CD1c-positive myeloid dendritic cell (primary cell): ENCODE measurements around the gene ATOH8.

Source experiments
- DNase-seq: peaks from one replicate; pipeline ENCODE4 v3.0.0-alpha.2; 2016; ENCODE audit errors: extremely low spot score

The ATOH8 gene

GRCh38 chr2:85786865-85787264, 33.1 kb downstream of the ATOH8 start:
- DNase-seq, result no peak

- DNase-seq, result no peak
Measured at GRCh38 chr2:85787282-85787980, 33.6 kb downstream of the ATOH8 start.

GRCh38 chr2:85787981-85788340, 34.2 kb downstream of the ATOH8 start:
- no peak for DNase-seq

- DNase-seq, result no peak
Measured at GRCh38 chr2:85788603-85789002, 34.8 kb downstream of the ATOH8 start.

- no peak for DNase-seq
Measured at GRCh38 chr2:85789271-85789670, 35.5 kb downstream of the ATOH8 start.

- DNase-seq, result no peak
Measured at GRCh38 chr2:85790032-85790431, 36.2 kb downstream of the ATOH8 start.

- peak; percentile 71 for DNase-seq
Measured at GRCh38 chr2:85790499-85791188, 36.9 kb downstream of the ATOH8 start.

- no peak for DNase-seq
Measured at GRCh38 chr2:85791704-85792565, 38.1 kb downstream of the ATOH8 start.

GRCh38 chr2:85792783-85793441, 39.1 kb downstream of the ATOH8 start:
- DNase-seq, result no peak

GRCh38 chr2:85793584-85793983, 39.8 kb downstream of the ATOH8 start:
- no peak for DNase-seq

- DNase-seq, result no peak
Measured at GRCh38 chr2:85794038-85794441, 40.2 kb downstream of the ATOH8 start.

GRCh38 chr2:85794491-85795121, 40.8 kb downstream of the ATOH8 start:
- DNase-seq, result no peak

GRCh38 chr2:85795331-85796045, 41.7 kb downstream of the ATOH8 start:
- DNase-seq, result no peak

GRCh38 chr2:85796046-85796340, 42.2 kb downstream of the ATOH8 start:
- DNase-seq, result no peak

GRCh38 chr2:85796341-85797262, 42.8 kb downstream of the ATOH8 start:
- no peak for DNase-seq

- no peak for DNase-seq
Measured at GRCh38 chr2:85797263-85797660, 43.5 kb downstream of the ATOH8 start.

GRCh38 chr2:85797921-85798320, 44.1 kb downstream of the ATOH8 start:
- DNase-seq, result peak; percentile 35

GRCh38 chr2:85799215-85799956, 45.6 kb downstream of the ATOH8 start:
- DNase-seq, result no peak

GRCh38 chr2:85800586-85800985, 46.8 kb downstream of the ATOH8 start:
- DNase-seq, result no peak
